ENCODE data around the gene NTRK3.

GRCh38 chr15:87850916-87851315 lies 405.6 kb downstream of the NTRK3 start:
- no peak for TF ChIP-seq CTCF (IDR thresholded peaks at IDR 0.05)
- no peak for TF ChIP-seq POLR2AphosphoS5 (IDR thresholded peaks at IDR 0.05)
- no peak for TF ChIP-seq POLR2A (IDR thresholded peaks at IDR 0.05)

Measured in prostate gland (tissue), 2 donors.